ENCODE results near the gene C16orf74.

GRCh38 chr16:85782451-85782850, 31.6 kb upstream of the C16orf74 start:
- TF ChIP-seq EZH2 (IDR thresholded peaks at IDR 0.05) (no peak), POLR2AphosphoS5 (IDR thresholded peaks at IDR 0.05; ENCODE audit: borderline replicate concordance, low read depth, low read length) (no peak)

Measured in SK-N-MC (cell line).